HG03469 (cell line): ENCODE results near the gene EHD2.
"Not testable (repeated sequence)": the region's sequence is repeated elsewhere in the genome, so short reads cannot be mapped to it uniquely, and the experiment has no call there.

Experiments used
- ATAC-seq: cut with Tn5 transposase; IDR thresholded peaks from one replicate; pipeline ENCODE4 v1.9.1; 2021; ENCODE audit warnings: mild to moderate bottlenecking, moderate library complexity, moderate number of reproducible peaks; ENCODE audit not compliant: unreplicated experiment

Gene EHD2

GRCh38 chr19:47711652-47712242 lies 1.5 kb upstream of the EHD2 start:
- ATAC-seq: no peak

- ATAC-seq: no peak
Measured at GRCh38 chr19:47714339-47714738, 1.1 kb downstream of the EHD2 start.

- ATAC-seq: not testable (repeated sequence)
Measured at GRCh38 chr19:47714855-47715254, 1.6 kb downstream of the EHD2 start.

GRCh38 chr19:47716270-47716937 lies 3.2 kb downstream of the EHD2 start:
- no peak for ATAC-seq

- ATAC-seq: not testable (repeated sequence)
Measured at GRCh38 chr19:47718415-47719046, 5.3 kb downstream of the EHD2 start.

- no peak for ATAC-seq
Measured at GRCh38 chr19:47719047-47719859, 6.0 kb downstream of the EHD2 start.

- ATAC-seq: no peak
Measured at GRCh38 chr19:47720669-47721422, 7.6 kb downstream of the EHD2 start.

- no peak for ATAC-seq
Measured at GRCh38 chr19:47723581-47723940, 10.3 kb downstream of the EHD2 start.

GRCh38 chr19:47725759-47726401 lies 12.7 kb downstream of the EHD2 start:
- ATAC-seq: no peak

GRCh38 chr19:47726467-47726866 lies 13.2 kb downstream of the EHD2 start:
- ATAC-seq: no peak

- not testable (repeated sequence) for ATAC-seq
Measured at GRCh38 chr19:47728295-47728694, 15.1 kb downstream of the EHD2 start.

GRCh38 chr19:47729468-47729798 lies 16.2 kb downstream of the EHD2 start:
- ATAC-seq: no peak

- no peak for ATAC-seq
Measured at GRCh38 chr19:47729799-47730520, 16.7 kb downstream of the EHD2 start.

GRCh38 chr19:47730521-47730889 lies 17.3 kb downstream of the EHD2 start:
- ATAC-seq: no peak

GRCh38 chr19:47730910-47731309 lies 17.7 kb downstream of the EHD2 start:
- no peak for ATAC-seq

- ATAC-seq: no peak
Measured at GRCh38 chr19:47735131-47735530, 21.9 kb downstream of the EHD2 start.

- ATAC-seq: no peak
Measured at GRCh38 chr19:47740866-47741519, 27.8 kb downstream of the EHD2 start.

- no peak for ATAC-seq
Measured at GRCh38 chr19:47741544-47742140, 28.4 kb downstream of the EHD2 start.

- ATAC-seq: no peak
Measured at GRCh38 chr19:47742634-47743033, 29.4 kb downstream of the EHD2 start.
